ENCODE data around the gene RPS4Y1. TPM values are rescaled to one million over a fixed set of nuclear protein-coding genes. Genes with fewer than 3 reads are reported as not detected.

RPS4Y1 gene
- 166 TPM for total RNA-seq

GRCh38 chrY:2841471-2841893 is at the start of gene RPS4Y1:
TSS of gene RPS4Y1 (plus strand) at chrY:2841602. CDS start at chrY:2841625, 23 bp downstream.

Small RNAs within 50 kb of the gene (small RNA-seq; reads per million reads assigned to genes)
- gene TOMM22P2 = not detected

Other genes starting within 250 kb of the RPS4Y1 start
- 0.69 TPM for gene SRY, start 53.9 kb upstream of the RPS4Y1 start, total RNA-seq
- 29.1 TPM for gene ZFY, start 93.8 kb downstream of the RPS4Y1 start, total RNA-seq